ENCODE measurements around the gene CYB561D2.

GRCh38 chr3:50340448-50341329 lies 10.0 kb upstream of the CYB561D2 start, which contains the start of gene RASSF1:
- no peak for TF ChIP-seq CTCF (IDR thresholded peaks at IDR 0.05)
- peak in 1 of 4 donors; percentile 18 for TF ChIP-seq POLR2A (IDR thresholded peaks at IDR 0.05)
- TF ChIP-seq EP300 (IDR thresholded peaks at IDR 0.05), result no peak
